ENCODE results near the gene ARL8B.
"Not testable (repeated sequence)": the region's sequence is repeated elsewhere in the genome, so short reads cannot be mapped to it uniquely, and the experiment has no call there.

ARL8B gene

GRCh38 chr3:5149306-5149880 is 27.3 kb downstream of the ARL8B start:
- DNase-seq, result no peak

GRCh38 chr3:5151586-5151985 is 29.5 kb downstream of the ARL8B start:
- DNase-seq, result no peak

- no peak for DNase-seq
Observed at GRCh38 chr3:5153074-5153473, 31.0 kb downstream of the ARL8B start.

GRCh38 chr3:5155241-5155640 is 33.1 kb downstream of the ARL8B start:
- DNase-seq, result no peak

DNA sequence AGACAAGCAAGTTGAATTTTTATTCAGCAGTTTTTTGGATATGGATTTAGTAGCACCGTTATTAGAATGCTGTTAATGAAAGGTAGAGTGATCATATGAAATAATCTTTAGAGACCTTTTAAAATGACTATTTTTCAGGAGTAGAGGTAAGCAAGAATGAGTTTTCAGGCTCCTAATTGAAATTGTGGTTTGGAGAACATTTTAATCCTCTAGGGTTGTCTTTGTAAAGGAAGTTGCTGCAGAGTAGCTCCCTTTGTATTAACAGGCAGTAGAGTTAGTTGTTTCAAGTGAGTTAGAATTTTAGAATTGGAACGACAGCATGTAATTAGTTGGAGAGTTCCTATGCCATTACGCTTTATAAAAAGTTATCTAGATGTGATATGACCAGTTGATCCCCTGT is 38.2 kb downstream of the ARL8B start:
- no peak for DNase-seq

DNA sequence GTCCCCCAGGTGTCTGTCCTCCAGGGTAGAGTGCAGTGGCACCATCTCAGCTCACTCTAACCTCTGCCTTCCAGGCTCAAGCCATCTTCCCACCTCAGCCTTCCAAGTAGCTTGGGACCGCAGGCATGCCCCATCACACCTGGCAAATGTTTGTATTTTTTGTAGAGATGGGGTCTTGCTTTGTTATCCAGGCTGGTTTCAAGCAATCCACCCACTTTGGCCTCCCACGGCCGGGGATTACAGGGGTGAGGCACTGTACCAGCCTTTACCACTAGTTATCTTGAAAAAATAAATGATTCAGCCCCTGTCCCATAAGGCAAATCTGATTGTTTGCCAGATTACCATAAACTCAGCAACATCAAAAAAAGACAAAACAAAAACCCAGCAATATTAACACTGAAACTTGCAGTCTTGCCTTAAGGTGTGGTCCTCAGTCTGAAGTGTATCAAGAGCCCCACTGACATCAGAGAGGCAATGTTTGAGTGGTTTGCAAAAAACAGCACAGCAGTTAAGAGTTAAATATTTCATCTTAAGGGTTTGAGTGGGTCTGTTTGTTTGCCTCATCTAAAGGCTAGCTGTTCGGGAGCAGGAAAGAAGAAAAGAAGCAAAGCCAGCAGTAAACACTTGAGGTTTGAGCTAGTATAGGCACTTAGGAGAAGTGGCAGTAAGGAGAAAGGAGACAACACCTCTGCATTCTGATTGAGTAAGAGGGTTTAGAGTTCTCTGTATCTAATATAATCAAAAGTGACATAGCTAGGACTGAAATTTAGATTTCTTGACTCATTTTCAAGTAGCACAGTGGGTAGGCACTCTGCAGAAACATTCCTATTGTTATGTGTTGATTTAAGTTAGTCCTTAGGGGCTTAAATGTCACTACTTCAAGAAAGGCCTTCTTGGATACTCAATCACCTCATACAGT is 39.1 kb downstream of the ARL8B start:
- DNase-seq, result no peak

GRCh38 chr3:5162102-5162501 is 40.0 kb downstream of the ARL8B start:
- no peak for DNase-seq

- DNase-seq, result peak; percentile 22
Observed at GRCh38 chr3:5165698-5166097, 43.6 kb downstream of the ARL8B start.

DNA sequence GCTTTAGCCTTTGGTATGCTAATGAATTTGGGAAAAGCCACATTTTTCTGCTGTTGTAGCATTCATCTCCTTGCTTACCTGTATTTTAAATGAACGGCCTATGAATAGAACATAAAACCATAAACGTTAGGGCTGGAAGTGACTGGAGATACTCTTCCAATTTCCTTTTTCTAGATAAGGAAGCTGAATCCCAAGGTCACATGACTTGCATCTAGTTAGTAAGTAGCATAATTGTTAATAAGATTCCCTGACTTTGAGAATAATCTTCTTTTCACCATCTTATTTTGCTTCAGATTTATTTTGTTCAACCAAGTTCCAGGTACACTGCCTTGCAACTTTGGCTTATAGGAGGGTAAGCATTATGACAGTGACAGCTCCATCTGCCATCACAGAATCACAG is 44.8 kb downstream of the ARL8B start:
- DNase-seq, result peak; percentile 20

DNA sequence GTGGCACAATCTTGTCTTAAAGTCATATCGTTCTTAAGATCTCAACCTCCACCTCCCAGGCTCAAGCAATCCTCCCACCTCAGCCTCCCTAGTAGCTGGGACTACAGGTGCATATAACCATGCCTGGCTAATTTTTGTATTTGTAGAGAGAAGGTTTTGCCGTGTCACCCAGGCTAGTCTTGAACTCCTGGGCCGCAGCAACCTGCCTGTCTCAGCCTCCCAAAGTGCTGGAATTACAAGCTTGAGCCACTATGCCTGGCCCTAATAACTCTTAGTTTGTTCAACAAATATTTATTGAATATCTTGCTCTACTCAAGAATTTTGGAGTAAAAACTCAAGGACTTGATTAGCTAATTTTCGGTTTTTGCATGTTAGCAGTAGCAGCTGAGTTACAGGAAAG is 46.0 kb downstream of the ARL8B start:
- no peak for DNase-seq

GRCh38 chr3:5169807-5170206 is 47.7 kb downstream of the ARL8B start:
- DNase-seq, result no peak

DNA sequence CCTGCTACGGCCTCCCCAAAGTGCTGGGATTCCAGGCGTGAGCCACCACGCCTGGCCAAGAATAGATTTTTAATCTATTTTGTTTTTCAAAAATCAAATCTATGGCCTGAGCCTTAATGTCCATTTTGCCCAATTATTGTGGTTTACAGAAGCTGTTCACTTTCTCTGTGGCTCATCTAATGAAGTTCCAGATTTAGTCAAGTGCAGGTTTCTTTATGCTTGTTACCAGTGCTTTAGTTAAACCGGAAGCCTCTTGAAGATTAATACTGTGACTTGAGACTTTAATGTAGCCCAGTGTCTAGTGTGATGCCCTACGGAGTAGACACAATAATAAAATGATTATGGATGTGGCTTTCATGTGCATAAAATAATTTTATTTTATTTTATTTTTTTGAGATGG is 48.9 kb downstream of the ARL8B start:
- DNase-seq, result no peak

DNA sequence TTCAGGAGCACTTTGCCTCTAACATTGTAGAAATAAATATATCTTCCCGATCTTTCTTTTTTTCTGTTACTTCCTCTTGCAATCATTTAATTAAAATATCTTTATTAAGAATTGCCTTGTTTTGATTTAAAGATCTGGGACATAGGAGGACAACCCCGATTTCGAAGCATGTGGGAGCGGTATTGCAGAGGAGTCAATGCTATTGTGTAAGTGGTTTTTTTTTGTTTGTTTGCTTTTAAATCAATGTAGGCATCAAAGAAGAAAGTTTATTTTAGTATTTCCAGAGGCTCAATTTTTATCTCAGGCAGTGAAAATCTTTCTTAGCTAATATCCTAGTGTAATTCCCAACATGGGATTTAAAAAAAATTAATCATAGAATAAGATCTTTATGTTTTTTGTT is 49.9 kb downstream of the ARL8B start:
- no peak for DNase-seq

DNA sequence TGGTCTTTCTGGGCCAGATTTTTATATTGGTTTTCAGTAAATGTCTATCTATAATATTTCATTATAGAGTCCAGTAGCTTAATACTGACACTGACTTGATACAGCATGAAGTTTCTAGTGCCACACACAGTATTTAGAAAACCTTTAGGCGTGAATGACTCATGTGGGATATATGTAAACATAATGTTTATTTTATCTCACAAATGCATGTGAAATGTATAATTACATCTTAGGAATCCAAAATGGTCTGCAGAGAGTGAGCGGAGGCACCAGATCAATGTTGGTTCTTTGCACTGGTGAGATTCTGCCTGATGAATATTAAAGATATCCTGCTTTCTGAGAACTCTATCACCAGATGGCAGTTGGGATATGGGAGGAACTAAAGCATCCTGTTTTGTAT is 56.9 kb downstream of the ARL8B start:
- DNase-seq, result not testable (repeated sequence)

- DNase-seq, result no peak
Observed at GRCh38 chr3:5181469-5182141, 59.5 kb downstream of the ARL8B start.

DNA sequence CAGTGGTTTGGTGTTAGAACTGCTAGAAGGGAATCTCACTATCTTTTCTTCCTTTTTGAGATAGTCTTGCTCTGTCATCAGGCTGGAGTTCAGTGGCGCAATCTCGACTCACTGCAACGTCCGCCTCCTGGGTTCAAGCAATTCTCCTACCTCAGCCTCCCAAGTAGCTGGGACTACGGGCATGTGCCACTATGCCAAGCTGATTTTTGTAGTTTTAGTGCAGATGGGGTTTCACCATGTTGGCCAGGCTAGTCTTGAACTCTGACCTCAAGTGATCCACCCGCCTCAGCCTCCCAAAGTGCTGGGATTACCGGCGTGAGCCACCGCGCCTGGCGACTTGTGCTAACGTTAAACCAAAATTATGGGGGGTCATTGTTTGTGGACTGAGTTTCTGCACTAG is 61.6 kb downstream of the ARL8B start:
- not testable (repeated sequence) for DNase-seq

- no peak for DNase-seq
Observed at GRCh38 chr3:5184499-5184898, 62.4 kb downstream of the ARL8B start.

DNA sequence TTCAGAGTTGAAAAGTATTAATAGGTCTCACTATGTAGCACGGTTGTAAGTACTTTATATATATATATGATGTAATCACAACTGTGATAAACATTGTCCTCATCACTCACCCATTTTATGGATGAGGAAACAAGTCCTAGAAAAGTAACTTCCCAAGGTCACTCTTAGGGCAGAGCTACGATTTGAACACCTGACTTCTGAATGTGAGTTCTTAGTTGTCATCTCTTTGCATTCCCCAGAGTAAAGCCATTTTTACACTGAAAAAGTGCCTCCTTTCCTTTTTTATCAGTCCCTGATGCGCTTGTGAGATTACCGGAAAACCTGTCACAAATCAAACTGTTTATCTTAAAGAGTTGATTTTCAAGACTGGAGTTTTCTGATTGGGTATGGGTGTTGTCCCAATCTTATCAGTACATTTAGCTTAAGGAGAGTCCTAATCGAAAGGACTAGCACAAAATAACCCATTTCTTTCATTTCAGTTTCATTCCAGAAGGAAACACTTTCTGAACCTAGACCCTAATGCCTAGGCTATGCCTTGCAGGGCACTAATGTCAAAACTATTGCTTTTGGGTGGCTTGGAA is 63.1 kb downstream of the ARL8B start:
- DNase-seq, result no peak

GRCh38 chr3:5186089-5186857 is 64.2 kb downstream of the ARL8B start:
- DNase-seq, result peak; percentile 20

- peak; percentile 31 for DNase-seq
Observed at GRCh38 chr3:5186858-5187155, 64.7 kb downstream of the ARL8B start.

DNA sequence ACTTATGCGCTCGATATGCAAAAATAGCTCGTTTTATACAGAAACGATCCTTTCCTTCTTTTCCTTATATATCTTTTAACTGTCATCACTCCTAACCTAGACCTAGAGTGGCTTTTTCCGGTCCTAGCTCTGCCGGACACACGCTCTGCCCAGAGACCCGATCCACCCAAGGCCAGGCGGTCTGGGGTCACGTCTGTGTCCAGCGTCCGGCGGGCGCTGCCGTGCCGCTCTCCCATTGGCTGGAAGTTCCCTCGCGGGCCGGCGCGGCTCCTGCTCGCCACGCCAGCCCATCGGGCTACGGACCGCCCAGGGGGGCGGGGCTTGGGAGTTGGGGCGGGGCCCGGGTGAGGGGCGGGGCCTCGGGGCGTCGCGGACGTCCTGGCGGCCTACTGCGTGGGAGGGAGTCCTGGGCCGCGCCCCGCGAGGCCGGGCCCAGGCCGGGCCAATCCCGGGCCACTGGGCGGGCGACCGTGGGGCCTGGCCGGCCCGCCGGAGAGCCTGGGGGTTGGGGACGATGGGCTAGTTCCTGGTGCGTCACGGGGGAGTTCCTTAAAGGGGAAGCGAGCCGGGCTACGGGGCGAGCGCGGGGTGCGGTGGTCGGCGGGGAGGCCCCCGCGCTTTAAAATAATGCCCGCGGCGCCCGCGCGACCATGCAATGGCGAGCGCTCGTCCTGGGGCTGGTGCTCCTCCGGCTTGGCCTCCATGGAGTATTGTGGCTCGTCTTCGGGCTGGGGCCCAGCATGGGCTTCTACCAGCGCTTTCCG is 65.2 kb downstream of the ARL8B start, which contains the start of gene EDEM1:
Gene EDEM1, plus strand, starts transcription at position 552 of the 764 bp plus-strand sequence. Its CDS starts 99 bp downstream, at position 651.
- DNase-seq, result peak; percentile 91

DNA sequence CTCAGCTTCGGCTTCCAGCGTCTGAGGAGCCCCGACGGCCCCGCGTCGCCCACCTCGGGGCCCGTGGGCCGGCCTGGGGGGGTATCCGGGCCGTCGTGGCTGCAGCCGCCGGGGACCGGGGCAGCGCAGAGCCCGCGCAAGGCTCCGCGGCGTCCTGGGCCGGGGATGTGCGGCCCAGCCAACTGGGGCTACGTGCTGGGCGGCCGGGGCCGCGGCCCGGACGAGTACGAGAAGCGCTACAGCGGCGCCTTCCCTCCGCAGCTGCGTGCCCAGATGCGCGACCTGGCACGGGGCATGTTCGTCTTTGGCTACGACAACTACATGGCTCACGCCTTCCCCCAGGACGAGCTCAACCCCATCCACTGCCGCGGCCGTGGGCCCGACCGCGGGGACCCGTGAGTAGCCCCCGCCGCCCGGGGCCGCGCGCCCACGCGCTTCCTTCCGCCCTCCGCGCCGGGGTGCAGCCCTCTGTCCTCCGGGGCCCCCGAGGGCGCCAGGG is 65.9 kb downstream of the ARL8B start:
- DNase-seq, result peak; percentile 38
